GM23338 (cell line): ENCODE results near the gene PKP2.

ENCODE experiments used
- CREB1 ChIP-seq: fragments of 250-450 bp; sonication (Bioruptor Pico); IDR thresholded peaks from 2 replicates; pipeline ENCODE4 v1.5.0; 2020; ENCODE audit warnings: low read depth, mild to moderate bottlenecking, moderate library complexity
- ETS1 ChIP-seq: IDR thresholded peaks from 2 replicates; pipeline ENCODE4 v1.6.1; 2016; ENCODE audit warnings: antibody characterized with exemption
- EZH2 ChIP-seq: fragments of 200-600 bp; sonication (generic); IDR thresholded peaks from one replicate; pipeline ENCODE4 v1.8.0; 2017; ENCODE audit warnings: antibody characterized with exemption, mild to moderate bottlenecking, low read depth; ENCODE audit not compliant: unreplicated experiment
- EZH2phosphoT487 ChIP-seq: fragments of 200-600 bp; sonication (generic); IDR thresholded peaks from one replicate; pipeline ENCODE4 v1.8.1; 2018; ENCODE audit warnings: antibody characterized with exemption; ENCODE audit not compliant: unreplicated experiment
- JUNB ChIP-seq: IDR thresholded peaks from one replicate; pipeline ENCODE4 v1.6.1; 2016; ENCODE audit warnings: antibody characterized with exemption; ENCODE audit not compliant: unreplicated experiment
- NANOG ChIP-seq: IDR thresholded peaks from 2 replicates; pipeline ENCODE4 v1.6.1; 2016; ENCODE audit warnings: antibody characterized with exemption, borderline replicate concordance
- POLR2AphosphoS5 ChIP-seq: IDR thresholded peaks from 2 replicates; pipeline ENCODE4 v1.6.1; 2016; ENCODE audit warnings: antibody characterized with exemption, low read depth
- REST ChIP-seq: IDR thresholded peaks from one replicate; pipeline ENCODE4 v1.6.1; 2018; ENCODE audit warnings: antibody characterized with exemption; ENCODE audit not compliant: unreplicated experiment
- ZNF114 ChIP-seq: fragments of 250-450 bp; sonication (Bioruptor Pico); IDR thresholded peaks from 2 replicates; pipeline ENCODE4 v1.5.0; 2020; ENCODE audit warnings: mild to moderate bottlenecking, moderate library complexity
- ZNF331 ChIP-seq: fragments of 250-450 bp; sonication (Bioruptor Pico); IDR thresholded peaks from 2 replicates; pipeline ENCODE4 v1.5.0; 2020; ENCODE audit warnings: low read depth, mild to moderate bottlenecking, moderate library complexity
- ZNF462 ChIP-seq: fragments of 250-450 bp; sonication (Bioruptor Pico); IDR thresholded peaks from 2 replicates; pipeline ENCODE4 v1.5.0; 2020; ENCODE audit warnings: mild to moderate bottlenecking, moderate library complexity
- TF ChIP-seq, protein P1 (sequence below), 2 experiments: fragments of 200-600 bp in 1 of 2; sonication (generic) in 1 of 2; conservative IDR thresholded peaks; 2 replicates each; pipeline versions ENCODE4 v1.5.1 to v1.6.1; 2016 to 2017; ENCODE audit warnings: antibody characterized with exemption in 2 of 2, low read depth in 2 of 2, mild to moderate bottlenecking in 2 of 2, moderate library complexity in 1 of 2

DNA sequence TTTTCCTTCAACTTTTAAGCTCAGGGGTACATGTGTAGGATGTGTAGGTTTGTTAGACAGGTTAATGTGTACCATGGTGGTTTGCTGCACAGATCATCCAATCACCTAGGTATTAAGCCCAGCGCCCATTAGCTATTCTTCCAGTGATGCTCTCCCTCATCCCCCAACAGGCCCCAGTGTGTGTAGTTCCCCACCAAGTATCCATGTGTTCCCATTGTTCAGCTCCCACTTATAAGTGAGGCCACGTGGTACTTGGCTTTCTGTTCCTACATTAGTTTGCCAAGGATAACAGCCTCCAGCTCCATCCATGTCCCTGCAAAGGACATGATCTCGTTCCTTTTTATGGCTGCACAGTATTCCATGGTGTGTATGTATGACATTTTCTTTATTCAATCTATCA, 92.3 kb downstream of the PKP2 start:
- TF ChIP-seq, protein P1, sequence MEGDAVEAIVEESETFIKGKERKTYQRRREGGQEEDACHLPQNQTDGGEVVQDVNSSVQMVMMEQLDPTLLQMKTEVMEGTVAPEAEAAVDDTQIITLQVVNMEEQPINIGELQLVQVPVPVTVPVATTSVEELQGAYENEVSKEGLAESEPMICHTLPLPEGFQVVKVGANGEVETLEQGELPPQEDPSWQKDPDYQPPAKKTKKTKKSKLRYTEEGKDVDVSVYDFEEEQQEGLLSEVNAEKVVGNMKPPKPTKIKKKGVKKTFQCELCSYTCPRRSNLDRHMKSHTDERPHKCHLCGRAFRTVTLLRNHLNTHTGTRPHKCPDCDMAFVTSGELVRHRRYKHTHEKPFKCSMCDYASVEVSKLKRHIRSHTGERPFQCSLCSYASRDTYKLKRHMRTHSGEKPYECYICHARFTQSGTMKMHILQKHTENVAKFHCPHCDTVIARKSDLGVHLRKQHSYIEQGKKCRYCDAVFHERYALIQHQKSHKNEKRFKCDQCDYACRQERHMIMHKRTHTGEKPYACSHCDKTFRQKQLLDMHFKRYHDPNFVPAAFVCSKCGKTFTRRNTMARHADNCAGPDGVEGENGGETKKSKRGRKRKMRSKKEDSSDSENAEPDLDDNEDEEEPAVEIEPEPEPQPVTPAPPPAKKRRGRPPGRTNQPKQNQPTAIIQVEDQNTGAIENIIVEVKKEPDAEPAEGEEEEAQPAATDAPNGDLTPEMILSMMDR (conservative IDR thresholded peaks at IDR 0.05; ENCODE audit: low read depth in 2 of 2): no peak
- no peak for TF ChIP-seq EZH2
- no peak for TF ChIP-seq JUNB
- TF ChIP-seq EZH2phosphoT487: no peak
- TF ChIP-seq NANOG: no peak
- no peak for TF ChIP-seq POLR2AphosphoS5
- TF ChIP-seq REST: no peak
- TF ChIP-seq CREB1 (CRISPR knock-in tag): no peak
- no peak for TF ChIP-seq ZNF114 (CRISPR knock-in tag)
- TF ChIP-seq ZNF331 (CRISPR knock-in tag): no peak
- TF ChIP-seq ZNF462 (CRISPR knock-in tag): no peak
- no peak for TF ChIP-seq ETS1
